NCI-H1436 (cell line): Measurements from ENCODE around the gene GFPT1.
"Not testable (repeated sequence)": the region's sequence is repeated elsewhere in the genome, so short reads cannot be mapped to it uniquely, and the experiment has no call there.

Experiments
- DNase-seq: peaks from one replicate; lab custom pipeline; 2025; lab: John Stamatoyannopoulos, UW

Gene GFPT1

DNA sequence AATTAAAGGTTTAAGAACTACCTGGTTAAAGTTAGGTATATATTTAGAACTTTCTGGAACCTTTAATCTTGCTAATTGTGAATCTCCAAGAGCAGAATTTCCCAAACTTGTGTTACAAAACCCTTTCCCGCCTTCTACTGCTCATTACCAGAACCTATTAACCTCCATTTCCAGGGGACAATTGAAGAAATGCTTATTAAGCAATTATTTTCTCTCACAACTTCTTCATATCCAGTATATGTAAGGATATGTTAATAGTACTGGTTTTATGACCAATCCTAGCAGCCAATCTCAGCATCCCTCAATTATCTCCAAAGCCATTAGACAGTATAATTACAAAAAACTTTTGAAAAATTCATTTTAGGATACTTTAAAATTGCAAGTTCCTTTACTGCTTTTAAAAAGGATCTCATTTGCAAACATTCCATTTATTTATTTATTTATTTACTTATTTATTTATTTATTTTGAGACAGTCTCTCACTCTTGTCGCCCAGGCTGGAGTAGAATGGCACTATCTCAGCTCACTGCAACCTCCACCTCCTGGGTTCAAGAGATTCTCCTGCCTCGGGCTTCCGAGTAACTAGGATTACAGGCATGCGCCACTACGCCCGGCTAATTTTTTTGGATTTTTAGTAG is 3.7 kb downstream of the GFPT1 start:
- no peak for DNase-seq

DNA sequence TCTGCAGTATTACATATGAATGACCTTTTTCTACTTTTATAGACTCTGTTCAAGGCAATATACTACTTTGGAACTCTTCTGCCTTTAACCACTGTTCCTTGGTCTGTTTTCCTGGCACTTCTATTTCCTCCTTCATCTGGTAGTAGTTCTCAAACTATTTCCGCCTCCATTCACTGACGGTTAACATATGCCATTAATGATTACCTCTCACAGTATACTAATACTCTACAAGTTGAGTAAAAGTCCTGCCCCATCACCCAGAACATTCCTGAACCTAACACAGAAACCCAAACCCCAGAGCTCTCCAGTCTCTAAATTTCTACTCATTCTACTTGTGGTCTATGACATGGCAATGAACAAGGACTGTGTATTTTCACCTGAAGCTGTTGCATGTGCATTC is 4.5 kb downstream of the GFPT1 start:
- no peak for DNase-seq

DNA sequence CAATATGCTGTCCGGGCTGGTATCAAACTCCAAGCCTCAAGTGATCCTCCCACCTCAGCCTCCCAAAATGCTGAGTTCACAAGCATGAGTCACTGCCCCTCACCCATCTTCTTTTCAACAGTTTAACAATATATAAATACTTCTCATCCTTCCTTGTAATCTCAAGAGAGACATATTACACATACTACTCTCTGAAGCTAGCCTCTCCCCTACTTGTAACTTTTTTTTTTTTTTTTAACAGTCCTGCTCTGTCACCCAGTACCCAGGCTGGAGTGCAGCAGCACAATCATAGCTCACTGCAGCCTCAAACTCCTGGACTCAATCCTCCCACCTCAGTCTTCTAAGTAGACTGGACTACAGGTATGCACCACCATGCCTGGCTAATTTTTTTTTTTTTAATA is 5.7 kb downstream of the GFPT1 start:
- no peak for DNase-seq

DNA sequence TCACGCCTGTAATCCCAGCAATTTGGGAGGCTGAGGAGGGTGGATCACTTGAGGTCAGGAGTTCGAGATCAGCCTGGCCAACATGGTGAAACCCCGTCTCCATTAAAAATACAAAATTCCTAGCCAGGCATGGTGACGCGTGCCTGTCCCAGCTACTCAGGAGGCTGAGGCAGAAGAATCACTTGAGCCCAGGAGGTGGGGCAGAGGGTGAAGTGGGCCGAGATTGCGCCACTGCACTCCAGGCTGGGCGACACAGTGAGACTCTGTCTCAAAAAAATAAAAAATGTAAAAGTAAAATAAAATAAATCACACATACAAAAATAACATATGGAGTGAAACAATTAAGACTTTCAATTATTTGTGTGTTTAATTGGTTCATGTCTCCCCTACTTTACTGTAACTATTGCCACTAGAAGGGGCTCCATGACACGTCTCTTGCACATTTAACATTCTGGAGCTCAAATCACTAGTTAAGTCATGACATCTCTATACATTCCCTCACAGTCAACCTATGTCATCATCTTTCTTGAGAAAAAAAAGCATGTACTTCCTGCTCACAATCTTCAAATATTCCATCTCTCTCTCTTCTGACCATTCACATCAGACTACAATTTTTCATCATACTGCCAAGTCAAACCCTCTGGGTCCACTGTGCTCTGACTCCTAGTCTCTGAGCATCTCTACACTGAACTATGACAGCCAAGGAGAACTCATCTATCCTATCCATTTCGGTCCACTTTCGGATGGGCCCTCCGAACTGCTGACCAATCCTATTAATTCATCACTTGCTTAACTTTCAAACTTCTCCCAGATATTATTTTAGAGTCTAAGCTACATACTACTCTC is 6.7 kb downstream of the GFPT1 start:
- no peak for DNase-seq

DNA sequence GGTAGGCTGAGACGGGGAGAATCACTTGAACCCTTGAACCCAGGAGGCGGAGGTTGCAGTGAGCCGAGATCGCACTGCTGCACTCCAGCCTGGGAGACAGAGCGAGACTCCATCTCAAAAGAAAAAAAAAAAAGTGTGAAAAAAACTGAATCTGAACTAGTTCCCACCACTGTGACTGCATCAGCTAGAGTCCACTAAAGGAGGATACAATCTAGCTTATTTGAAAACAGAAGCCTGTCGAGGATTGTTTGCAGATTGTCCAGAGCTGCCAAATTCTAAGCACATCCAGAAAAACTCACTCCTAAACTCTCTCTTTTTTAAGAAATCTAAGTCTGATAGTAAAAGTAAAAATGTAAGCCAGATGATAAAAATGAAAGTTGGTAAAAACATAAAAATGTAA is 10.6 kb downstream of the GFPT1 start:
- no peak for DNase-seq

DNA sequence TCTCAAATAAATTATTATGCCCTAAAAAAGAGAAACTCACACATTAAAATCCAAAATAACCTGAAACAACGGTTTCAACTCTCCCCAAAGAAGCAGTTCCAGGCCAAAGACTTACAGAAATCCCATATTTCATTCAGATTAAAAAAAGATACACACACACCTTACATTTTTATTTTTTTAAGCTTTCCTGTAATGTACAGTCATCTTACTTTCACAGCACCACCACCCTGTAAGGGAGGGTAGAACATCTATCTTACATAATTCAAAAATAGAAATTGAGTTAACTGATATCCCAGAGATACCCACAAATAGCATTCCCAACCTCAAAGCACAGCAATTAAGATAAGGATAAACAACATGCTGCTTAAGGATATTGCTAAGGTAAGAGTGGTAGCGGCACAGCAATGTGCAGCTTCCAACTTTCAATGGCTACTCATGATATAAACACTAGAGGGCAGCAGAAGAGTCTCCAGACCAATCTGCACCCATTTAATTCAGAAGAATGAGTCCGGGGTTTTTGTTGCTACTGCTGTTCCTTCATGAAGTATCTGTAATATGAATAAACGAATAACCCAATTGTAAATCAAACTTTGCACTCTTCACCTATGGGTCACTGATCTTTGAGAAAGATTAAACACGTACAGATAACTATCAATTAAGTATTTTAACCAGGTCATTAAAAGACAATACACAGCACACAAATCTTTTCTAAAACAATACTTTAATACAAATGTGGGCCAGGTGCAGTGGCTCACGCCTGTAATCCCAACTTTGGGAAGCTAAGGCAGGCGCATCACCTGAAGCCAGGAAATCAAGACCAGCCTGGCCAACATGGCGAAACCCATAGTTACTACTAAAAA is 11.3 kb downstream of the GFPT1 start:
- DNase-seq = peak; percentile 29

DNA sequence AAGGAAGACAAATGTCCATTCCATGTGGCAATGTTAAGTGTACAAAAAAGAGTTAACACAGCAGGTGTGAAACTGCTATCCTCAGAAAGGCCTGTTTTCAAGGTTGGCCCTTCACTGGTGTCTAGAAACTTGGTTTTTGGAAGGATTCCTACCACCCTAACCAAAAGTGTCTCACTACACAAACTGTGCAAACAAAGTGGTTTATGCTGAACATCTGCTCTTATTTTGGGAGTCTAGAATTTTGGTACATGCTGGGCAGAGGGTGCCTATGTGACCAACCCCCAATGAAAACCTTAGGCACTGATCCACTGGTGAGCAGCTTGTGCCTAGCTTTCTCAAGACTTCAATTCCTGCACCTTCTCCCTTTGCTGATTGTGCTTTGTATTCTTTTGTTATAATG is 14.3 kb downstream of the GFPT1 start:
- DNase-seq = no peak

DNA sequence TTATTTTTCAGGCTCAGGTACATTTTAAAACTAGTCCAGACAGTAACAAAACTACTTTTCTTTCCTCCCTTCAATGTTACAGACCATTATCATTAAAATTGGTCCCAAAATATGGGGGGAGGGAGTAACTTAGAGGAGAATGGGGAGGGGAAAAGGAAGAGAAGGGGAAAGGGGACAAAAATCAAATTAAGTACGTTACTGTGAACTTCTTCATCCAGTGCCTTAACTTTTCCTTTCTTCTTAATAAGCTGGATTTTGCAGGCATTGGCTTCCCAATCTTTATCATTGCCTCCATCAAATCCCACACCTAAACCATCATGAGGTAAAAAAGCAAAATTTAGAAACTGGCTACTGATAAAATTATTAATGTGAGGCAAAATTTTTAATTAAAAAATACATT is 17.2 kb downstream of the GFPT1 start:
- no peak for DNase-seq

DNA sequence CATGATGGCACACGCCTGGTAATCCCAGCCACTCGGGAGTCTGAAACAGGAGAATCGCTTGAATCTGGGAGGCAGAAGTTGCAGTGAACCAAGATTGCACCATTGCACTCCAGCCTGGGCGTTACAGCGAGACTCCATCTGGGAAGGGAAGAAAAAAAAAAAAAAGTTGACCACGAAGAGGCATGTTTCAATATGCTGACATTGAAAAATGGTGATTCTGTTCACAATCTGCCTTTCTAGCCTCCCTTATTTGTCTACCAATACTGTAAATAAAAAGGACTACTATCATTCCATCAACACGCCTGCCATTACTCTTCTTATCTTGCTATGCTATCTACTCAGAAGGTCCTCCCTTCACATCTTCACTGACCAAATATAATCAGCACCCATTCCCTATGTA is 18.4 kb downstream of the GFPT1 start:
- no peak for DNase-seq

DNA sequence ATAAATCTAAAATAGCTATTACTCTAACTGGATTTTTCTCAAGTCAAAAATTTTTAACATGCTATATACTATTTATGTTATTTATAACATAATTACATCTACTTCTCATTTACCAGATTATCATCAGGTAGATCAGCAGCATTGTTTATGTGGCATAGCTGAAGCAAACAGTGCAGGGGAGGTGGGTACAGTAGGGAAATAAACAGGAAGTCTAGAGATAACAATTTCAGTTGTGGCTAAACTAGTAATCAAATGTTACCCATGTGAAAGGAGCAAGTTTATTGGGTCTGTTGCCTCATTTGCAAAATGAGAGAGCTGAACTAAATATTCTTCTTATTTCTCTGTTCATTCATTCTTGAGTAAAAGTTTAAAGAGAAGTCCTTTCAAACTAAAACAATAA is 27.7 kb downstream of the GFPT1 start:
- DNase-seq = no peak

DNA sequence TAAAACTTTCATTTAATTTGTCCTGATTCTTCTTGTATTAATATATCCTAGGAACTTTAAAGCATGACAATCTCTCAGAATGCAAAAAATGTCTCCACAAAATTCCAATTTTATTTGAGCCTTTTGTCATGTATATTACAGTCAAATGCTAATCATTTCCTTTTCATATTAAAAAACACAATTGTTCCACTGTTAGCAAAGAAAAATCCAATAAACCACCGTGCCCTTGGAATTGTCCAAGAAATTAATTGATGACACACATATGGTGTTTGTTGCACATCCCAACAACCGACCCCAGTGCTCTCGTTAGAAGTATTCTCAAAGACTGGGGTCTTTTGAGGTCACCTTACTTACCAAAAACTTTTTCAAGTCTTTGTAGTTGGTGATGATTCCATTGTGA is 28.1 kb downstream of the GFPT1 start:
- no peak for DNase-seq

DNA sequence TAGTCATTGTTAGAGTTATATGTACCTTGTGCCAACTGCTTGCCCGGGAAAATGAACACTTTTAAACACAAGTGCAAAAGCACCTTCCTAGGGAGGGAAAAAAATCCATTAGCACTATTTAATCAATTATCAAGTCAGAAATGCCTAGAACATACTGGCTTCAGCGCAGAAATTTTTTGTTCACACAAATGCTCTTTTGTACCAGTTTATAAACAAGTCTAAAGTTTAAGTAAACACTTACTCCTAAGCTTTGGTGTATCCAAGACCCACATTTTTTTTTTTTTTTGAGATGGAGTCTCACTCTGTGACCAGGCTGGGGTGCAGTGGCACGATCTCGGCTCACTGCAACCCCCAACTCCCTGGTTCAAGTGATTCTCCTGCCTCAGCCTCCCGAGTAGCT is 30.6 kb downstream of the GFPT1 start:
- DNase-seq = no peak

DNA sequence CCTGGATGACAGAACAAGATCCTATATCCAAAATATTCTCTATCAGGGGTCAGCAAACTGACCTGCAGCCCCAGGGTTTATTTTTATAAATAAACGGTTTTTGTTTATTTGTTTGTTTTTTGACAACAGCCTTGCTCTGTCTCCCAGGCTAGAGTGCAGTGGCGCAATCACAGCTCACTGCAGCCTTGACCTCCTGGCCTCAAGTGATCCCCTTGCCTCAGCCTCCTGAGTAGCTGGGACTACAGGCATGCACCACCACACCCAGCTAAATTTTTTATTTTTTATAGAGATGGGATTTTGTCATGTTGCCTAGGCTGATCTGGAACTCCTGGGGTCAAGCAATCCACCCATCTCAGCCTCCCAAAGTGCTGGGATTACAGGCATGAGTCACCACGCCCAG is 32.1 kb downstream of the GFPT1 start:
- not testable (repeated sequence) for DNase-seq

DNA sequence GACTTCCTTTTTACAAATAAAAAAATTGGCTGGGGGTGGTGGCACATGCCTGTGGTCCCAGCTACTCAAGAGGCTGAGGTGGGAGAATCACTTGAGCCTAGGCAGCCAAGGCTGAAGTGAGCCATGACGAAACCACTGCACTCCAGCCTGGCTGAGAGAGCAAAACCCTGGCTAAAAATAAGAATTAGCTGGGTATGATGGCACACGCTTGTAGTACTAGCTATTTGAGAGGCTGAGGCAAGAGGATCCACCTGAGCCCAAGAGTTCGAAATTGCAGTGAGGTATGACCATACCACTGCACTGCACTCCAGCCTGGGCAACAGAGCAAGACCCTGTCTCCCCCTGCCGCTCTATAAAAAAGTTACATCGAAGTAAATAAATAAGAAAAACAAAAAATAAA is 33.7 kb downstream of the GFPT1 start:
- DNase-seq = no peak

DNA sequence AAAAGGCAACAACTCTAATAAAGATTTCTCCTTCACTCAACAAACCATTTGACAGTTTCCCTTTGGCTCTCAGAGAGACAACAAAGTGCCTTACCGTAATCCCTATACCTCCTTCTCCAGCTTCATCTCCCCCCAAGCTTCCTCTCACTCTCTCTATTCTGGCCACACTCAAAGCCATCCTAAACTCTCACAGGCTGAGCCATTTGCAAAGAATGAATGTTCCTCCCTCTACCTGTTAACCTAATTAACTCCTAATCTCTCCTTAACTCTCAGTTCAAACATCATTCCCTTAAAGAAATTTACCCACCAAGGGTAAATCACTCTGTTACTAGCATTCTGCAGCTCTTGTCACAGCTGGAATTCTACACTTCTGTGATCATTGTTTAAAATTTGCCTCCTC is 38.2 kb downstream of the GFPT1 start:
- DNase-seq = no peak

DNA sequence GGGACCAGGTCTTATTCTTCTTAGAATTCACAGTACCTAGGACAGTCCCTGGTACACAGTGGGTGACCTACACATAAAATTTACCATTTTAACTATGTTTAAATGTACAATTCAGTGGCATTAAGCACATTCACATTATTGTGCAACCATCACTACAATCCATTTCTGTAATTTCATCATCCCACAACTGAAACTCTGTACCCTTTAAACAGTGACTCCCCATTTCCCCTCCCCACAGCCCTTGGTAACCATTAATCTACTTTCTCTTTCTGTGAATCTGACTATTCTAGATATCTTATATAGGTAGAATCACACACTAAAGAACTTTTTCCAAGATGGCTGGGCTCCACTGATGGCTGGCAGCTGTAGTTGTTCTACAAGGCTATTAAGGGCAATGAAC is 41.6 kb downstream of the GFPT1 start:
- no peak for DNase-seq

DNA sequence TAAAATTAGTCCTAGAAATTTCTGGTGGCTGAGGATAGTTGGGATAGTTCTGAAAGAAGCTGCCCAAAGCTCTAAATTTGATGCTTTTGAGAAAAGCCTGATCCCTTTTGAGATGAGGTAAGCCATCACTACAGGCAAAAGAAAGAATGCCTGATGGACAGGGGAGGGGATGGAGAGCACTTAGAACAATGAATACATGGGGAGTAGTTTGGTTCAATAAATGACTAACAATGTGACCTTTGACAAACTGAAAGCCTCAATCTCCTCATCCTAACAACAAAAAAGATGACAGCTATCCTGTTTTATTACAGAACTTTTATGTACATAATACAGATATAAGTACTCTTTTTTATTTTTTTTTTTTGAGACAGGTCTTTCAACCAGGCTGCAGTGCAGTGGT is 42.7 kb downstream of the GFPT1 start:
- DNase-seq = no peak

DNA sequence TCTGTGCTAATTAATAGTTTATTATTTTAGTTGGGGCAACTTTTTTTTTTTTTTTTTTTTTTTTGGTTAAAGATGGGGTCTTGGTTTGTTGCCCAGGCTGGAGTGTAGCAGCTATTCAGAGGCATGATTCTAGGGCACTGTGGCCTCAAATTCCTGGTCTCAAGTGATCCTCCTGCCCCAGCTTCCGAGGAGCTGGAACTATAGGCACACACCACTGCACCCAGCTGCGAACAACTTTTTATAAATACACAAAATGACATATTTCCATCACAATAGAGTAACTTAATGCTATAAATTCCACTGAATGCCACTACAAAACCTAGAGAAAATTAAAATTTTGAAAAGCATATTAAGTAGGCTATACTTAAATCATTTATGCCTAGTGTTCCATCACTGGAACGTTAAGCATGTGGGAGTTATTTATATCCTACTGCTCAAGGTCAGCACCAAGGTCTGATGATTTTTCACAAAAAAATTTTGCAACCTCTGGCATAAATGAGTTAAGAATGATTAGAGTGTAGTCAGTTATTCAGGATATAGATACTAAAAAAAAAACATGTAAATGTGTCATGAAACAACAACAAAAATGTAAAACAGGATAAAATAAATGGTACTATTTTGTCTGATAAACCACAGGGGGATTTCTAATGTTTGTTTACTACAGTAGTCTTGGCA is 46.8 kb downstream of the GFPT1 start:
- no peak for DNase-seq

DNA sequence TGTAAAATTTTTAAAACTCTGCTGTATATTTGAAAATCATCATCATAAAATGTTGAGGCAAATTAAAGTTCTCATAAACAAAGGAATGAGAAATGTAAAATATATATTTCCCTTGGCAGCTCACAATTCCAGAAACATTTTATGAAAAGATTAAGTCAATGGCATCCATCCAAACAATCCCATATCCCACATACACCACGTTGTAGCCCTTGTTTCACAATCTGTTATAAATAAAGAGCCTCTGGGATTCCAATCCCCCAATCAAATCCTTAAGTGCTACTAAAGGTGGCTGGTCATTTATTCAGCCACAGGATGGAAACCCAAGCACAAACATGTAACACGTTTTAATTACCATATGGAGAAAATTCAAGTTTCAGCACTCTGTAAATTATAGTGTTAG is 51.7 kb downstream of the GFPT1 start:
- no peak for DNase-seq

DNA sequence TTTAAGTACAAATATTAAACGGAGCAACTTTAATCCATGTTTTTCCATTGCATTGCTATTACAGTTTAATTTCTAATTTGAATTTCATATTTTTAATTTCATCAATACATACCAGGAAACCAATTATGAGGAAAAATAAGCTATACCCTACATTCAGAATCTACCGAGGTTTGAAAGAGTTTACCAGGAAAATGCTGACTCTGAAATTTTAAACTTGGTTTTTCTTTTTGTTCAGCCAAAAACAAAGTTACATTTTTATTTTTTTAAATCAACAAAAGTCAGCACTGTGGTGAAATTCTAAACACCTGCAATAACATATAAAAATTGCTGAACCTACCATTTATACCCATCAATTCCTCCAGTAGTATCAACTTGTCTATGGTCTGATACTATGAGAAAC is 53.7 kb downstream of the GFPT1 start:
- DNase-seq = no peak

DNA sequence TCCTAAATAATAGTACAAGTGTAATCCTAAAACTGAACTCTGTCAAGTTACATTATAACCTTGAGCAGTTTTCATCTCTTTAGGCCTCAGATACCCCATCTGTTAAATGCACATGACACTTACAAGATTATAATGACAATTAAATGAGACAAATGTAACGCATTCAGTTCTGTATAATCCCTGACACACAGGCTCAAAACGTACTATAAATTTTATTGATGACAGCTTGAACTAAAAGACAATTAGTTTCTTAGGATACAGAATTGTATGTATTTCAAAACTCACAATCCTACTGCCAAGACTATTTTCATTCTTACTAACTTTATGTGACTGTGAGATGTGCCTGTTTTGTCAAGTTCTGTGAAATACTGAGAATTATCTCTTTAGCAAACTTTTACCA is 56.2 kb downstream of the GFPT1 start:
- no peak for DNase-seq

DNA sequence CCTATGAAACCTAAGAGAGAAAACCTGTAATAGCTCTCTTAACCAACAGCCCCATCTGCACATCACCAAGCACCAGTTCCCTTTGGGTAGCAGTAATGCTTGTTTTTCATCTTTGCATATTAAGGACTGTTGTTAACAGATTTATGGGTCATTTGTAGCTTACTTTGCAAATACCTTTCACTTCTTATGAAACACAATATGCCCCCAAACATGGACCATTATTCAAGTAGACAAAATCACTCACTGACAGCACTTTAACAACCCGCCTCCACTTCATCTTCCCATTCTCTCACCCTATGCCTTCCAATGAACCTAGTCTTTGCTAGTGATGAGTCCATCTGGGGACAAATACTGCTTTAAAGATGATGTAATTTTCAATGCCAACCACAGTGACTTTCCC is 64.4 kb downstream of the GFPT1 start:
- no peak for DNase-seq
